ENCODE measurements around the gene DIRAS2. TPM values are rescaled to one million over a fixed set of nuclear protein-coding genes. Genes with fewer than 3 reads are reported as not detected.

The DIRAS2 gene
- total RNA-seq, 1 donor from 2014 or later, result 0.04 TPM

DNA sequence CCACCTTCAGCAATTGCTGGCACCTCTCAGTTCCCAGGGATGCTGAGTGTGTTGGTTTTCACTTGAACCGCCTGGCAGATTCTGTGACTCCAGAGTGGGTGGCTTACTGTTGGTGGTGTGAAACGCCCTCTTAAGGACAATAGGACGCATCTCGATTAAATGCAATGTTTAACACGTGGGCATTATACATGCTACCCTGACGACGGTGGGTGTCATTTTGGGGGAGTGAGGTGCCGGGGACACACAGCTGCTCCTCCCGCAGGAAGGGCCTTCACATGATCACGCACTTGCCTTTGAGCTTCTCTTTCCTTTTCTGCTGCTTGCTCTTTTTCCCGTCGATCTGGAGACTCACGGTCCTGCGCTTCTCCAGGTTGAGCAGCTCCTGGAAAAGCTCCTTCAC, 29.7 kb downstream of the DIRAS2 start:
- DNase-seq (ENCODE audit: low spot score in 2 of 2, unreplicated experiment in 2 of 2), result no peak
- peaks cover 13% of the 10 kb centered on the region for H3K27me3 Mint-ChIP-seq (ENCODE audit: low read depth)
- no peak overlapping the region for H3K4me3 Mint-ChIP-seq
- TF ChIP-seq, protein P1, sequence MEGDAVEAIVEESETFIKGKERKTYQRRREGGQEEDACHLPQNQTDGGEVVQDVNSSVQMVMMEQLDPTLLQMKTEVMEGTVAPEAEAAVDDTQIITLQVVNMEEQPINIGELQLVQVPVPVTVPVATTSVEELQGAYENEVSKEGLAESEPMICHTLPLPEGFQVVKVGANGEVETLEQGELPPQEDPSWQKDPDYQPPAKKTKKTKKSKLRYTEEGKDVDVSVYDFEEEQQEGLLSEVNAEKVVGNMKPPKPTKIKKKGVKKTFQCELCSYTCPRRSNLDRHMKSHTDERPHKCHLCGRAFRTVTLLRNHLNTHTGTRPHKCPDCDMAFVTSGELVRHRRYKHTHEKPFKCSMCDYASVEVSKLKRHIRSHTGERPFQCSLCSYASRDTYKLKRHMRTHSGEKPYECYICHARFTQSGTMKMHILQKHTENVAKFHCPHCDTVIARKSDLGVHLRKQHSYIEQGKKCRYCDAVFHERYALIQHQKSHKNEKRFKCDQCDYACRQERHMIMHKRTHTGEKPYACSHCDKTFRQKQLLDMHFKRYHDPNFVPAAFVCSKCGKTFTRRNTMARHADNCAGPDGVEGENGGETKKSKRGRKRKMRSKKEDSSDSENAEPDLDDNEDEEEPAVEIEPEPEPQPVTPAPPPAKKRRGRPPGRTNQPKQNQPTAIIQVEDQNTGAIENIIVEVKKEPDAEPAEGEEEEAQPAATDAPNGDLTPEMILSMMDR (IDR thresholded peaks at IDR 0.05; ENCODE audit: unreplicated experiment), result no peak
- no peak overlapping the region for H3K27ac Mint-ChIP-seq
- no peaks in the 10 kb centered on the region for H3K36me3 Mint-ChIP-seq
- no peaks in the 10 kb centered on the region for H3K4me1 Mint-ChIP-seq
- no peaks in the 10 kb centered on the region for H3K9me3 Mint-ChIP-seq

DNA sequence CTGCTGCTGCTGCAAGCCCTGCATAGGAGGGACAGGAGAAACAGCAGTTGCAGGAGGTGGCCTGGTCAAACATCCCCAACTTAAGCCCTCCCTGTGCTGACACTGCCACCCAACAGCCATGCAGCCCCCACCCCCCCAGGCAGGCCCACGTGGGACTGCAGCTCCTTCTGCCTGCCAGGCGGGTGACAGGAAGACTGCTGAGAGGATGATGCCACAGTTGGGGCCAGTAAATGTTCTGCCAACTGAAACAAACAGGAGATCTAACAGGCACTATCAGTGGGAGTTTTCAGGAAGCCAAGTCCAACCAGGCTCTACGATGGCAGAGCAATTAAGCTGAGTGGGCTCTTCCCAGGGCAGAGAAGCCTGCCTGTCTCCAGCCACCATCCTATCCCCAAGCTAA, 31.1 kb downstream of the DIRAS2 start:
- no peaks in the 10 kb centered on the region for H3K4me1 Mint-ChIP-seq
- TF ChIP-seq, protein P1 (IDR thresholded peaks at IDR 0.05; ENCODE audit: unreplicated experiment), result no peak
- H3K9me3 Mint-ChIP-seq, result no peaks in the 10 kb centered on the region
- H3K27me3 Mint-ChIP-seq (ENCODE audit: low read depth), result peaks cover 9% of the 10 kb centered on the region
- DNase-seq (ENCODE audit: low spot score in 2 of 2, unreplicated experiment in 2 of 2), result no peak
- no peak overlapping the region for H3K27ac Mint-ChIP-seq
- H3K36me3 Mint-ChIP-seq, result no peaks in the 10 kb centered on the region
- no peak overlapping the region for H3K4me3 Mint-ChIP-seq

DNA sequence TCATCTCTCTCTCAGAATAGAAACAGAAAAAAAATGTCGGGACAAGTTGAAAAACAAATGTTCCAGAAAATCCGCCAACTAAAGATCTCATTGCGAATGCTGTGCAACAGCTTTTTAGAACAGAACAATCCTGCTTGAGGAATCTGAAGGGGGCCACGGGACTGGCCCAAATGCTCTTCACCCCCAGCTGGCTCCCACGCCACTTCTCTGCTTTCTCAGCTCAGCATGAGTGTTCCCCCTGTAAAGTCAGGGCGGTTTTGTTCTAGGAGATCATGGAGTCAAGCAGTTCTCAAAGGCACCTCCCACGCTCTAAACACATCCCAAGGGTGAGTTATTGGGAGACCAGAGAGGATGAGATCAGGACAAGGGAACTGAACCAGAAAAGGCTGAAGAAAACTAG, 31.5 kb downstream of the DIRAS2 start:
- Mint-ChIP-seq H3K4me1 (no peaks in the 10 kb centered on the region), H3K27me3 (ENCODE audit: low read depth) (peaks cover 9% of the 10 kb centered on the region), H3K27ac (no peak overlapping the region), H3K9me3 (no peaks in the 10 kb centered on the region), H3K4me3 (no peak overlapping the region), H3K36me3 (no peaks in the 10 kb centered on the region)
- TF ChIP-seq, protein P1 (IDR thresholded peaks at IDR 0.05; ENCODE audit: unreplicated experiment), result no peak
- no peak for DNase-seq (ENCODE audit: low spot score in 2 of 2, unreplicated experiment in 2 of 2)

DNA sequence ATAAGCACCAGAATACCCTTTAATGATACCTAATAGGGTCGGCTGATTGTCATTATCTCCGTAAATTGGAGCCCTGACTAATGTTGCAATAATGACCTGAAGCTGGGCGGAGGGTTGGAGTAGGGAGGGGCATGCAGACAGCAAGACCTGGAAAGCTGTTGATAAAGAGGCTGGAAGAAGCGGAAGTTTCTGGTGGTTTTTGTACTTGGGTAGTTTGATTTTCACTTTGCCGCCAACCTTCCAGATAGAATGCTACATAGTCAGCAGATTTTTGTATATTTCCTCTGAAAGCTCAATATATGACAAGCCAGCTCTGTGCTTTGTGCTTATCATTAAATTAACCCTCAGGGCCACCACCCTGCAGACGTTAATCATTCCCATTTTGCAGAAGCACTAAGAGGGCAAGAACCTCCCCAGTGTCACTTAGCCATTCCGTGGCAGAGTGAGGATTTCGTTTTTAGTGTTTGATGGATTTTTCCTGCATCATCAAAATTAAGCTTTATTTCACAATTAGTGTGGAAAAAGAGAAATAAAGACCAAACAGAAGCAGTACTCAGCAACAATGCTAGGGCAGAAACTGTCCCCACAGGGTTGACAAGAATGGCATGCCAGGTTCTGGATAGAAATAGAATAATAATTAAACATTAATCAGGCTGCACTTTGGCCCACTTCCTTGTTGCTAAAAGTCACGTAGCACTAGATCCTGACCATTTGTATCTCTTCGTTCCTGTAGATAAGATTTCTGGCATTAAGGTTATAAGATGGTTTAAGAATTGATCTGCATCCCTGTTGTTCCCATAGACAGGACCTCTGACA, 34.7 kb downstream of the DIRAS2 start:
- Mint-ChIP-seq H3K27me3 (ENCODE audit: low read depth) (peaks cover 2% of the 10 kb centered on the region), H3K4me3 (no peak overlapping the region), H3K9me3 (no peaks in the 10 kb centered on the region), H3K36me3 (no peaks in the 10 kb centered on the region), H3K27ac (no peak overlapping the region), H3K4me1 (no peaks in the 10 kb centered on the region)
- TF ChIP-seq, protein P1 (IDR thresholded peaks at IDR 0.05; ENCODE audit: unreplicated experiment), result no peak
- no peak for DNase-seq (ENCODE audit: low spot score in 2 of 2, unreplicated experiment in 2 of 2)

DNA sequence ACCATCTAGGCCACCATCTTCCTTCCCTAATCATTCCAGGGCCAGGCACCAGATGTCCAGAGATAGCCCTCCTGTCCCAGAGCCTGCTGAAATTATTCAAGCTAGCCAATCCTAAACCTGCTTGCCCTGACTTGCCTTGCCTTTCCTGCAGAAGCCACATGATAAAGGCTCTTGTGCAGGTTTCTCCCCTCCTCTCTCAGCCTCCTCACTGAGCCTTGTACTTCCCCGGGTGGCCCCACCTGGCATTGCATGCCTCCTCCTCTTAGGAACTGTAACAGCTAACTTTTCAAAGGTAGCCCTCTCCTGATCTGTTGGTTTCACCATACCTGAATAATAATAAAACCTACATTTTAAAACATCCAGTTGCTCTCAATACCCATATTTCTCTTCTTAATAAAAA, 42.6 kb downstream of the DIRAS2 start:
- no peak overlapping the region for H3K27ac Mint-ChIP-seq
- DNase-seq (ENCODE audit: low spot score in 2 of 2, unreplicated experiment in 2 of 2), result no peak
- H3K9me3 Mint-ChIP-seq, result peaks cover 2% of the 10 kb centered on the region
- H3K27me3 Mint-ChIP-seq (ENCODE audit: low read depth), result no peaks in the 10 kb centered on the region
- H3K4me1 Mint-ChIP-seq, result no peaks in the 10 kb centered on the region
- no peaks in the 10 kb centered on the region for H3K36me3 Mint-ChIP-seq
- H3K4me3 Mint-ChIP-seq, result no peak overlapping the region
- TF ChIP-seq, protein P1 (IDR thresholded peaks at IDR 0.05; ENCODE audit: unreplicated experiment), result no peak
